Left kidney (tissue), 2 donors: ENCODE results near the gene SPATA31C2. TPM values are rescaled to one million over a fixed set of nuclear protein-coding genes. Genes with fewer than 3 reads are reported as not detected.
A peak's percentile ranks its signal among the peaks of the same experiment; 100 is the strongest.
"Not testable (repeated sequence)": the region's sequence is repeated elsewhere in the genome, so short reads cannot be mapped to it uniquely, and the experiment has no call there.

Source experiments
- DNase-seq: peaks from one replicate; pipeline ENCODE4 v3.0.0-alpha.2; 2013
- polyA plus RNA-seq: library from polyadenylated mRNA; unstranded; fragments of 120-200 nt; gene quantifications from one replicate; pipeline ENCODE4 v1.2.1, GENCODE V29; 2013; ENCODE audit not compliant: insufficient read length

Gene SPATA31C2
- polyA plus RNA-seq, 1 donor, result 0.52 TPM

GRCh38 chr9:88127700-88128300 is 10.5 kb downstream of the SPATA31C2 start:
- not testable (repeated sequence) for DNase-seq

GRCh38 chr9:88123413-88123812 is 14.9 kb downstream of the SPATA31C2 start:
- DNase-seq, result not testable (repeated sequence)

- DNase-seq, result not testable (repeated sequence)
These were observed 20.2 kb downstream of the SPATA31C2 start for GRCh38 chr9:88118121-88118520.

GRCh38 chr9:88114968-88115612 is 23.2 kb downstream of the SPATA31C2 start:
- DNase-seq, result not testable (repeated sequence)

- not testable (repeated sequence) for DNase-seq
These were observed 23.9 kb downstream of the SPATA31C2 start for GRCh38 chr9:88114283-88114967.

- not testable (repeated sequence) for DNase-seq
These were observed 24.8 kb downstream of the SPATA31C2 start for GRCh38 chr9:88113156-88114130.

GRCh38 chr9:88110026-88110425 is 28.2 kb downstream of the SPATA31C2 start:
- DNase-seq, result no peak

- no peak for DNase-seq
These were observed 29.5 kb downstream of the SPATA31C2 start for GRCh38 chr9:88108779-88109178.

- DNase-seq, result peak; percentile 43
These were observed 31.8 kb downstream of the SPATA31C2 start for GRCh38 chr9:88106492-88106891.

GRCh38 chr9:88092797-88093331 is 45.4 kb downstream of the SPATA31C2 start:
- no peak for DNase-seq

- no peak for DNase-seq
These were observed 48.1 kb downstream of the SPATA31C2 start for GRCh38 chr9:88090151-88090581.

GRCh38 chr9:88087906-88088305 is 50.4 kb downstream of the SPATA31C2 start:
- DNase-seq, result no peak

GRCh38 chr9:88085476-88085875 is 52.8 kb downstream of the SPATA31C2 start:
- DNase-seq, result no peak

GRCh38 chr9:88084357-88085183 is 53.7 kb downstream of the SPATA31C2 start:
- no peak for DNase-seq

Other genes starting within 250 kb of the SPATA31C2 start
- 0.58 TPM for gene SPATA31C1, start 220.5 kb downstream of the SPATA31C2 start, polyA plus RNA-seq
- gene CDK20, start 163.9 kb downstream of the SPATA31C2 start, polyA plus RNA-seq, result 22.1 TPM
- gene SPIN1, start 250.0 kb upstream of the SPATA31C2 start, polyA plus RNA-seq, result 204 TPM